ENCODE measurements around the gene LY9. TPM values are rescaled to one million over a fixed set of nuclear protein-coding genes. Genes with fewer than 3 reads are reported as not detected.

The LY9 gene
- not detected in 2 replicates for total RNA-seq

GRCh38 chr1:160795951-160796383 lies at the start of gene LY9:
TSS of gene LY9 (plus strand) at chr1:160796174. CDS start at chr1:160796188, 14 bp downstream.

GRCh38 chr1:160862203-160863060 lies 66.5 kb downstream of the LY9 start, which contains the start of gene CD244:
TSS of gene CD244 (minus strand) at chr1:160862887. CDS start at chr1:160862677, 210 bp downstream.

Other genes with a start within 250 kb of the LY9 start
- not detected in 2 replicates for gene CD84, start 216.7 kb upstream of the LY9 start, total RNA-seq
- gene SLAMF1, start 149.1 kb upstream of the LY9 start, total RNA-seq: not detected in 2 replicates
- not detected in 2 replicates for gene CD48, start 84.4 kb upstream of the LY9 start, total RNA-seq
- gene SLAMF7, start 56.9 kb upstream of the LY9 start, total RNA-seq: not detected in 2 replicates
- not detected in 2 replicates for gene CD244, start 66.7 kb downstream of the LY9 start, total RNA-seq
- gene ITLN1, start 89.0 kb downstream of the LY9 start, total RNA-seq: 0.37 TPM in 1 of 2 replicates, not detected in the other
- gene ITLN2, start 158.6 kb downstream of the LY9 start, total RNA-seq: not detected in 2 replicates
- 4.1 and 10.9 TPM in 2 replicates for gene F11R, start 225.0 kb downstream of the LY9 start, total RNA-seq
- 14.5 and 21.0 TPM in 2 replicates for gene TSTD1, start 242.8 kb downstream of the LY9 start, total RNA-seq
- gene USF1, start 249.8 kb downstream of the LY9 start, total RNA-seq: 25.1 and 30.8 TPM in 2 replicates